GM23338 (cell line): ENCODE measurements around the gene INS. TPM values are rescaled to one million over a fixed set of nuclear protein-coding genes. Genes with fewer than 3 reads are reported as not detected.

ENCODE experiments used
- ATAC-seq: fragments of 200-7000 bp; cut with Tn5 transposase; 3 replicates; pipeline ENCODE4 v1.9.1; 2020
- DNase-seq: peaks from one replicate; pipeline ENCODE4 v3.0.0-alpha.2; 2015; ENCODE audit warnings: low spot score
- H2AFZ ChIP-seq: fragments of 200-600 bp; sonication (generic); 2 replicates; pipeline ENCODE4 v1.8.0; 2016; ENCODE audit warnings: antibody characterized with exemption, mild to moderate bottlenecking, moderate library complexity
- H3F3A ChIP-seq: fragments of 200-600 bp; sonication (generic); replicated peaks from 2 replicates; pipeline ENCODE4 v1.8.0; 2017; ENCODE audit warnings: antibody characterized with exemption, mixed run types, low read depth
- H3K27ac ChIP-seq: fragments of 200-600 bp; sonication (generic); 2 replicates; pipeline ENCODE4 v1.6.1; 2016; ENCODE audit warnings: low read depth
- H3K27me3 ChIP-seq: fragments of 200-600 bp; sonication (generic); 2 replicates; pipeline ENCODE4 v1.8.0; 2016; ENCODE audit warnings: mild to moderate bottlenecking, mixed run types, moderate library complexity; ENCODE audit not compliant: insufficient read depth
- H3K36me3 ChIP-seq: fragments of 200-600 bp; sonication (generic); 2 replicates; pipeline ENCODE4 v1.8.0; 2016; ENCODE audit warnings: mild to moderate bottlenecking; ENCODE audit not compliant: insufficient read depth
- H3K4me1 ChIP-seq: fragments of 200-600 bp; sonication (generic); 2 replicates; pipeline ENCODE4 v1.8.0; 2016; ENCODE audit warnings: mild to moderate bottlenecking, moderate library complexity; ENCODE audit not compliant: insufficient read depth
- H3K4me2 ChIP-seq: fragments of 200-600 bp; sonication (generic); 2 replicates; pipeline ENCODE4 v1.7.1; 2017; ENCODE audit warnings: mixed run types
- H3K4me3 ChIP-seq: fragments of 200-600 bp; sonication (generic); 2 replicates; pipeline ENCODE4 v1.6.1; 2016; ENCODE audit warnings: mixed run types
- H3K79me2 ChIP-seq: fragments of 200-600 bp; sonication (generic); replicated peaks from 2 replicates; pipeline ENCODE4 v1.8.0; 2017; ENCODE audit warnings: mild to moderate bottlenecking; ENCODE audit not compliant: insufficient read depth
- H3K9me2 ChIP-seq: fragments of 200-600 bp; sonication (generic); 2 replicates; pipeline ENCODE4 v1.8.0; 2017; ENCODE audit not compliant: insufficient read depth
- H4K20me1 ChIP-seq: fragments of 200-600 bp; sonication (generic); replicated peaks from 2 replicates; pipeline ENCODE4 v1.8.0; 2017; ENCODE audit warnings: mild to moderate bottlenecking; ENCODE audit not compliant: insufficient read depth
- H3K27ac Mint-ChIP-seq: 2 replicates; pipeline ENCODE4 v1.8.0; 2020; ENCODE audit warnings: inconsistent platforms, mild to moderate bottlenecking, moderate library complexity, mixed read lengths
- H3K27me3 Mint-ChIP-seq: 3 replicates; pipeline ENCODE4 v1.8.0; 2022; ENCODE audit warnings: low read depth, mild to moderate bottlenecking, moderate library complexity, mixed read lengths, inconsistent platforms; ENCODE audit not compliant: insufficient read depth, poor library complexity
- H3K36me3 Mint-ChIP-seq: 3 replicates; pipeline ENCODE4 v1.8.0; 2021; ENCODE audit warnings: low read depth, mild to moderate bottlenecking, inconsistent platforms, moderate library complexity, mixed read lengths
- H3K4me1 Mint-ChIP-seq: 3 replicates; pipeline ENCODE4 v1.8.0; 2020; ENCODE audit warnings: mild to moderate bottlenecking, inconsistent platforms, mixed read lengths
- H3K4me3 Mint-ChIP-seq: 3 replicates; pipeline ENCODE4 v1.8.0; 2021; ENCODE audit warnings: moderate library complexity, mild to moderate bottlenecking, inconsistent platforms, mixed read lengths
- H3K9me3 Mint-ChIP-seq: 3 replicates; pipeline ENCODE4 v1.8.0; 2020; ENCODE audit warnings: moderate library complexity, mild to moderate bottlenecking, inconsistent platforms, mixed read lengths
- EZH2 ChIP-seq: fragments of 200-600 bp; sonication (generic); IDR thresholded peaks from one replicate; pipeline ENCODE4 v1.8.0; 2017; ENCODE audit warnings: antibody characterized with exemption, mild to moderate bottlenecking, low read depth; ENCODE audit not compliant: unreplicated experiment
- EZH2phosphoT487 ChIP-seq: fragments of 200-600 bp; sonication (generic); IDR thresholded peaks from one replicate; pipeline ENCODE4 v1.8.1; 2018; ENCODE audit warnings: antibody characterized with exemption; ENCODE audit not compliant: unreplicated experiment
- JUNB ChIP-seq: IDR thresholded peaks from one replicate; pipeline ENCODE4 v1.6.1; 2016; ENCODE audit warnings: antibody characterized with exemption; ENCODE audit not compliant: unreplicated experiment
- NANOG ChIP-seq: IDR thresholded peaks from 2 replicates; pipeline ENCODE4 v1.6.1; 2016; ENCODE audit warnings: antibody characterized with exemption, borderline replicate concordance
- POLR2AphosphoS5 ChIP-seq: IDR thresholded peaks from 2 replicates; pipeline ENCODE4 v1.6.1; 2016; ENCODE audit warnings: antibody characterized with exemption, low read depth
- ZNF114 ChIP-seq: fragments of 250-450 bp; sonication (Bioruptor Pico); IDR thresholded peaks from 2 replicates; pipeline ENCODE4 v1.5.0; 2020; ENCODE audit warnings: mild to moderate bottlenecking, moderate library complexity
- ZNF331 ChIP-seq: fragments of 250-450 bp; sonication (Bioruptor Pico); IDR thresholded peaks from 2 replicates; pipeline ENCODE4 v1.5.0; 2020; ENCODE audit warnings: low read depth, mild to moderate bottlenecking, moderate library complexity
- polyA plus RNA-seq: library from polyadenylated mRNA; unstranded; fragments of >200 nt; fragmentation: Nextera tagmentation; extraction: Ambion mirVana; gene quantifications from 2 replicates; pipeline ENCODE4 v1.2.1, GENCODE V29; 2016
- total RNA-seq: library from RNA; depleted of rRNA; stranded (reverse); fragments of >200 nt; shearing (Covaris generic); gene quantifications from 2 replicates; pipeline ENCODE4 v1.2.3, GENCODE V29; 2014
- TF ChIP-seq, protein P1 (sequence below): IDR thresholded peaks from one replicate; pipeline ENCODE4 v1.6.1; 2018; ENCODE audit warnings: antibody characterized with exemption; ENCODE audit not compliant: unreplicated experiment

Gene INS
- total and polyA plus RNA-seq, 2 experiments from 2014 or later = not detected

DNA sequence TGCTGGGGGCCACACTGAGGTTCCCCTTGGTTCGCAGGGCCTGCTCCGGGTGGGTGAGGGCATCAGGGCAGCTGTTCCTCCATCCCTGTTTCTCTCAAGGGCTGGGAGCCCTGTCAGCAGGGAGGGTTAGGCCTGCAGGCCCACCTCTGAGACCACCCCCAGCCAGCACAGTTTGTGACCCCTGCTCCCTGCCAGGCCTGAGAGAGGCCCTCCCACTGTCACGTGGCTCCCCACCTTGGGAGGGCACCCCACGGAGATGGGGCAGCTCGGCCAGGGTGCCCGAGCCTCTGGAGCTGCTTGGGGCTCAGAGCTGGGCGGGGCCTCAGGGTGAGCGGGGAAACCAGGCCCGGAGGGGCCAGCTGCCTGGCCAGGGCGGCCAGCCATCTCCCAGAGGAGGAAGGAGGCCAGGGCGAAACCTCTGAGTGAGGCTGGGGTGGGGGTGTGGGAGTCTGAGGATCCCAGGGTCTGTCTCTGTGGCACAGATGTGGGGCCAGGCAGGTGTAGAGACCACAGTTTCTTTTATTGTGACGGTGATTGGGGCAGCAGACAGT lies 2.5 kb upstream of the INS start:
- Mint-ChIP-seq H3K27me3 (peaks cover 4% of the 10 kb centered on the region), H3K9me3 (no peaks in the 10 kb centered on the region), H3K36me3 (no peaks in the 10 kb centered on the region)

DNA sequence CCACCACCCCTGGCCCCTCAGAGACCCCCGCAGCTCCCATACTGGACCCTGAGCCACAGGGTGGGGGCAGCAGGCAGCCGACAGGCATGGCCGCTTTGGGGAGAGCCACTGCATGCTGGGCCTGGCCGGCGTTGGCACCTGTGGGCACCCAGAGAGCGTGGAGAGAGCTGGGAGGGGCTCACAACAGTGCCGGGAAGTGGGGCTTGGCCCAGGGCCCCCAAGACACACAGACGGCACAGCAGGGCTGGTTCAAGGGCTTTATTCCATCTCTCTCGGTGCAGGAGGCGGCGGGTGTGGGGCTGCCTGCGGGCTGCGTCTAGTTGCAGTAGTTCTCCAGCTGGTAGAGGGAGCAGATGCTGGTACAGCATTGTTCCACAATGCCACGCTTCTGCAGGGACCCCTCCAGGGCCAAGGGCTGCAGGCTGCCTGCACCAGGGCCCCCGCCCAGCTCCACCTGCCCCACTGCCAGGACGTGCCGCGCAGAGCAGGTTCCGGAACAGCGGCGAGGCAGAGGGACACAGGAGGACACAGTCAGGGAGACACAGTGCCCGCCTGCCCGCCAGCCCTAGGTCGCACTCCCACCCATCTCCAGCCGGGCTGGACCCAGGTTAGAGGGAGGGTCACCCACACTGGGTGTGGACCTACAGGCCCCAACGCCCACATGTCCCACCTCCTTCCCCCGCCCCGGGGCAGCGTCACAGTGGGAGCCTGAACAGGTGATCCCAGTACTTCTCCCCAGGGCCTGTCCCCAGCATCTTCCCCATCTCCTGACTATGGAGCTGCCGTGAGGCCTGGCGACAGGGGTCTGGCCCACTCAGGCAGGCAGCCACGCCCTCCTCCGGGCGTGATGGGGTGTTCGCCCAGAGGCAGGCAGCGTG lies 1.2 kb downstream of the INS start:
- Histone ChIP-seq H3K36me3 (no peaks in the 10 kb centered on the region), H3K27me3 (no peaks in the 10 kb centered on the region), H3K79me2 (no peaks in the 10 kb centered on the region), H3K9me2 (no peaks in the 10 kb centered on the region), H2AFZ (no peak overlapping the region), H3K4me1 (no peaks in the 10 kb centered on the region), H3K4me2 (no peak overlapping the region), H3F3A (no peaks in the 10 kb centered on the region), H3K27ac (no peak overlapping the region), H4K20me1 (no peaks in the 10 kb centered on the region), H3K4me3 (no peak overlapping the region)
- no peak for TF ChIP-seq ZNF331 (CRISPR knock-in tag)
- Mint-ChIP-seq H3K27ac (no peak overlapping the region), H3K4me1 (no peaks in the 10 kb centered on the region), H3K9me3 (no peaks in the 10 kb centered on the region), H3K36me3 (no peaks in the 10 kb centered on the region), H3K4me3 (no peak overlapping the region), H3K27me3 (peaks cover 4% of the 10 kb centered on the region)
- ATAC-seq (no peak), DNase-seq (no peak)

More for the DNA sequence above, 2.5 kb upstream of the INS start:
- ATAC-seq (no peak), DNase-seq (no peak)
- Mint-ChIP-seq H3K4me1 (no peaks in the 10 kb centered on the region), H3K4me3 (no peak overlapping the region), H3K27ac (no peak overlapping the region)
- Histone ChIP-seq H3K4me2 (no peak overlapping the region), H3F3A (no peaks in the 10 kb centered on the region), H3K4me1 (no peaks in the 10 kb centered on the region), H2AFZ (no peak overlapping the region), H3K36me3 (no peaks in the 10 kb centered on the region), H3K79me2 (no peaks in the 10 kb centered on the region), H3K27me3 (no peaks in the 10 kb centered on the region), H4K20me1 (no peaks in the 10 kb centered on the region), H3K27ac (no peak overlapping the region), H3K9me2 (no peaks in the 10 kb centered on the region), H3K4me3 (no peak overlapping the region)
- no peak for TF ChIP-seq NANOG
- no peak for TF ChIP-seq EZH2phosphoT487
- no peak for TF ChIP-seq ZNF114 (CRISPR knock-in tag)
- TF ChIP-seq EZH2 = no peak
- TF ChIP-seq JUNB = no peak
- no peak for TF ChIP-seq POLR2AphosphoS5

DNA sequence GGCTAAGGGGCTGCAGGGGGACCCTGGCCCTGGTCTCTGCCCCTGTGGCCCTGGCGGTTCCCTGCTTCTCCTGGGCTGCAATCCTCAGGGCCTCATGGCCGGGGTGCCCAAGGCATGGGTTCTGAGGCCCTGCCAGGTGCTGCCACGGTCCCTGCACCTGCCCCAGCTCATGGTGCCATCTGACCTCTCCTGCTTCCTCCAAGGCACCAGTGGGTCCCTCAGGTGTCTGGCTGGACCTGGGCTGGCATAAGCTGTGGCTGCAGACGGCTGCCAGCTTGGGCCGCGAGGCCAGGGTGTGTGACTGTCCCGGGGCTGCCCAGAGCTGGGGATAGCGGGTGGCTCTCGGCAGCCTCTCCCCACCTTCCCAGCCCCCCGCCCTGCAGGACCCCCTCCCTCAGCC lies 2.0 kb downstream of the INS start:
- Histone ChIP-seq H3K36me3 (no peaks in the 10 kb centered on the region), H3K9me2 (no peaks in the 10 kb centered on the region), H3K27ac (no peak overlapping the region), H3K79me2 (no peaks in the 10 kb centered on the region), H2AFZ (no peak overlapping the region), H3F3A (no peaks in the 10 kb centered on the region), H3K27me3 (no peaks in the 10 kb centered on the region), H3K4me3 (no peak overlapping the region), H3K4me2 (no peak overlapping the region), H3K4me1 (no peaks in the 10 kb centered on the region), H4K20me1 (no peaks in the 10 kb centered on the region)
- Mint-ChIP-seq H3K27me3 (peaks cover 4% of the 10 kb centered on the region), H3K27ac (no peak overlapping the region), H3K4me3 (no peak overlapping the region), H3K36me3 (no peaks in the 10 kb centered on the region), H3K4me1 (no peaks in the 10 kb centered on the region), H3K9me3 (no peaks in the 10 kb centered on the region)
- no peak for DNase-seq
- no peak for ATAC-seq
- no peak for TF ChIP-seq POLR2AphosphoS5
- TF ChIP-seq, protein P1, sequence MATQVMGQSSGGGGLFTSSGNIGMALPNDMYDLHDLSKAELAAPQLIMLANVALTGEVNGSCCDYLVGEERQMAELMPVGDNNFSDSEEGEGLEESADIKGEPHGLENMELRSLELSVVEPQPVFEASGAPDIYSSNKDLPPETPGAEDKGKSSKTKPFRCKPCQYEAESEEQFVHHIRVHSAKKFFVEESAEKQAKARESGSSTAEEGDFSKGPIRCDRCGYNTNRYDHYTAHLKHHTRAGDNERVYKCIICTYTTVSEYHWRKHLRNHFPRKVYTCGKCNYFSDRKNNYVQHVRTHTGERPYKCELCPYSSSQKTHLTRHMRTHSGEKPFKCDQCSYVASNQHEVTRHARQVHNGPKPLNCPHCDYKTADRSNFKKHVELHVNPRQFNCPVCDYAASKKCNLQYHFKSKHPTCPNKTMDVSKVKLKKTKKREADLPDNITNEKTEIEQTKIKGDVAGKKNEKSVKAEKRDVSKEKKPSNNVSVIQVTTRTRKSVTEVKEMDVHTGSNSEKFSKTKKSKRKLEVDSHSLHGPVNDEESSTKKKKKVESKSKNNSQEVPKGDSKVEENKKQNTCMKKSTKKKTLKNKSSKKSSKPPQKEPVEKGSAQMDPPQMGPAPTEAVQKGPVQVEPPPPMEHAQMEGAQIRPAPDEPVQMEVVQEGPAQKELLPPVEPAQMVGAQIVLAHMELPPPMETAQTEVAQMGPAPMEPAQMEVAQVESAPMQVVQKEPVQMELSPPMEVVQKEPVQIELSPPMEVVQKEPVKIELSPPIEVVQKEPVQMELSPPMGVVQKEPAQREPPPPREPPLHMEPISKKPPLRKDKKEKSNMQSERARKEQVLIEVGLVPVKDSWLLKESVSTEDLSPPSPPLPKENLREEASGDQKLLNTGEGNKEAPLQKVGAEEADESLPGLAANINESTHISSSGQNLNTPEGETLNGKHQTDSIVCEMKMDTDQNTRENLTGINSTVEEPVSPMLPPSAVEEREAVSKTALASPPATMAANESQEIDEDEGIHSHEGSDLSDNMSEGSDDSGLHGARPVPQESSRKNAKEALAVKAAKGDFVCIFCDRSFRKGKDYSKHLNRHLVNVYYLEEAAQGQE = no peak
- TF ChIP-seq ZNF331 (CRISPR knock-in tag) = no peak
- TF ChIP-seq ZNF114 (CRISPR knock-in tag) = no peak
- no peak for TF ChIP-seq NANOG
